Sigmoid colon (tissue), 7 donors: ENCODE measurements around the gene HHAT. TPM values are rescaled to one million over a fixed set of nuclear protein-coding genes. Genes with fewer than 3 reads are reported as not detected.

Experiments used
- DNase-seq: peaks from one replicate; pipeline ENCODE4 v3.0.0-alpha.2; 2019
- H3K27ac ChIP-seq, 4 donors: fragments of 200-600 bp; sonication (generic); one replicate each; pipeline ENCODE4 v1.5.1; 2016 to 2019; ENCODE audit warnings: mild to moderate bottlenecking in 1 of 4
- H3K27me3 ChIP-seq, 3 donors: fragments of 200-600 bp; sonication (generic); one replicate each; pipeline ENCODE4 v1.5.1; 2019; ENCODE audit warnings: mild to moderate bottlenecking in 1 of 3
- H3K36me3 ChIP-seq, 4 donors: fragments of 200-600 bp; sonication (generic); one replicate each; pipeline ENCODE4 v1.5.1; 2016 to 2019
- H3K4me1 ChIP-seq, 4 donors: fragments of 200-600 bp; sonication (generic); one replicate each; pipeline ENCODE4 v1.5.1; 2017 to 2019
- H3K4me3 ChIP-seq, 4 donors: fragments of 200-600 bp; sonication (generic); one replicate each; pipeline ENCODE4 v1.5.1; 2017 to 2019; ENCODE audit warnings: mild to moderate bottlenecking in 2 of 4, moderate library complexity in 1 of 4
- H3K9me3 ChIP-seq, 4 donors: fragments of 200-600 bp in 3 of 4; sonication (generic) in 3 of 4; one replicate each; pipeline versions ENCODE4 v1.5.1 to v1.6.1; 2013 to 2019
- CTCF ChIP-seq, 4 experiments: fragments of 450-650 bp in 3 of 4; fragments of 200-600 bp in 1 of 4; IDR thresholded peaks; one replicate each; pipeline ENCODE4 v1.5.1; 2016 to 2019; ENCODE audit warnings: antibody characterized with exemption in 4 of 4, mild to moderate bottlenecking in 3 of 4, moderate library complexity in 2 of 4
- EP300 ChIP-seq, 4 donors: sonication (generic); formaldehyde crosslinking; IDR thresholded peaks; one replicate each; pipeline ENCODE4 v1.6.1; 2017; ENCODE audit warnings: antibody characterized with exemption in 4 of 4
- POLR2A ChIP-seq, 2 donors: fragments of 450-650 bp; IDR thresholded peaks; one replicate each; pipeline ENCODE4 v1.6.1; 2016; ENCODE audit warnings: antibody characterized with exemption in 2 of 2, mild to moderate bottlenecking in 2 of 2, moderate library complexity in 2 of 2
- POLR2AphosphoS5 ChIP-seq, 4 donors: sonication (generic); formaldehyde crosslinking; IDR thresholded peaks; one replicate each; pipeline ENCODE4 v1.6.1; 2017; ENCODE audit warnings: antibody characterized with exemption in 4 of 4
- WGBS, 2 donors: extraction: QIAGEN DNeasy Blood & Tissue Kit; methylation state at CpG; one replicate each; pipeline ENCODE4 v1.1.7; 2013; 5-methylcytosine and 5-hydroxymethylcytosine counted together
- intact Hi-C: fragments of 100-400 bp; cut with DNase I; formaldehyde crosslinking; loops from one replicate; pipeline ENCODE4 v1.15.1; 2023
- polyA plus RNA-seq, 3 donors: library from polyadenylated mRNA; stranded (reverse); fragments of 200-250 nt; gene quantifications; one replicate each; pipeline ENCODE4 v1.2.3, GENCODE V29; 2013
- total RNA-seq, 4 donors: library from RNA; depleted of rRNA; stranded (reverse); fragments of >200 nt; gene quantifications; one replicate each; pipeline ENCODE4 v1.1.0, GENCODE V29; 2016
- donor health status: healthy with polysubstance abuse.
- donor health status: Bipolar disorder and iron deficiency.
- donor health status: healthy.

HHAT gene
- total and polyA plus RNA-seq, 7 donors, result 0.46 to 6.4 (median 2.1) TPM

- H3K4me1 ChIP-seq, result no peaks in the 10 kb centered on the region
- no peaks in the 10 kb centered on the region for H3K36me3 ChIP-seq
- 87 to 89% methylated on average over 2 of the region's 2 CpGs for WGBS, 2 donors
- H3K27ac ChIP-seq, result no peak overlapping the region
- H3K4me3 ChIP-seq, result no peak overlapping the region
- intact Hi-C loops, result no loop called here
- DNase-seq, result no peak
- no peaks in the 10 kb centered on the region for H3K27me3 ChIP-seq
- TF ChIP-seq CTCF (IDR thresholded peaks at IDR 0.05) (no peak), POLR2AphosphoS5 (IDR thresholded peaks at IDR 0.05) (no peak), POLR2A (IDR thresholded peaks at IDR 0.05) (no peak), EP300 (IDR thresholded peaks at IDR 0.05) (no peak)
- H3K9me3 ChIP-seq, result no peaks in the 10 kb centered on the region
These were observed 241.4 kb downstream of the HHAT start for GRCh38 chr1:210570116-210570515.

GRCh38 chr1:210571356-210572284 is 242.9 kb downstream of the HHAT start:
- WGBS, 2 donors, result 92 to 93% methylated on average over 14 of the region's 14 CpGs
- DNase-seq, result no peak
- Histone ChIP-seq H3K27me3 (no peaks in the 10 kb centered on the region), H3K27ac (no peak overlapping the region), H3K36me3 (no peaks in the 10 kb centered on the region), H3K9me3 (no peaks in the 10 kb centered on the region), H3K4me3 (no peak overlapping the region), H3K4me1 (no peaks in the 10 kb centered on the region)
- no peak for TF ChIP-seq POLR2A (IDR thresholded peaks at IDR 0.05)
- no peak for TF ChIP-seq POLR2AphosphoS5 (IDR thresholded peaks at IDR 0.05)
- TF ChIP-seq EP300 (IDR thresholded peaks at IDR 0.05), result no peak
- TF ChIP-seq CTCF (IDR thresholded peaks at IDR 0.05), result no peak
- intact Hi-C loops, result no loop called here

GRCh38 chr1:210573141-210573540 is 244.4 kb downstream of the HHAT start:
- Histone ChIP-seq H3K27me3 (no peaks in the 10 kb centered on the region), H3K9me3 (peaks cover 0 to 4% (median 0%) of the 10 kb centered on the region in 4 donors), H3K4me1 (no peaks in the 10 kb centered on the region), H3K36me3 (no peaks in the 10 kb centered on the region), H3K27ac (no peak overlapping the region), H3K4me3 (no peak overlapping the region)
- TF ChIP-seq CTCF (IDR thresholded peaks at IDR 0.05), result no peak
- no peak for TF ChIP-seq POLR2AphosphoS5 (IDR thresholded peaks at IDR 0.05)
- no peak for TF ChIP-seq EP300 (IDR thresholded peaks at IDR 0.05)
- TF ChIP-seq POLR2A (IDR thresholded peaks at IDR 0.05), result no peak
- intact Hi-C loops, result no loop called here
- 88 to 89% methylated on average over 6 of the region's 6 CpGs for WGBS, 2 donors
- no peak for DNase-seq

GRCh38 chr1:210582205-210582970 is 253.7 kb downstream of the HHAT start:
- TF ChIP-seq POLR2AphosphoS5 (IDR thresholded peaks at IDR 0.05) (no peak), EP300 (IDR thresholded peaks at IDR 0.05) (no peak), POLR2A (IDR thresholded peaks at IDR 0.05) (no peak), CTCF (IDR thresholded peaks at IDR 0.05) (no peak)
- H3K4me1 ChIP-seq, result peaks cover 0 to 14% (median 7%) of the 10 kb centered on the region in 4 donors
- no peak for DNase-seq
- H3K27me3 ChIP-seq, result no peaks in the 10 kb centered on the region
- H3K4me3 ChIP-seq, result no peak overlapping the region
- intact Hi-C loops, result no loop called here
- WGBS, 2 donors, result 46 to 72% methylated on average over 10 of the region's 10 CpGs
- H3K9me3 ChIP-seq, result peaks cover 0 to under 1% (median 0%) of the 10 kb centered on the region in 4 donors
- no peak overlapping the region for H3K27ac ChIP-seq
- H3K36me3 ChIP-seq, result no peaks in the 10 kb centered on the region
